SK-N-SH treated with all-trans-retinoic acid at 6 μM for 48 hours (cell line): ENCODE data around the gene SPEN.
"Not testable (repeated sequence)": the region's sequence is repeated elsewhere in the genome, so short reads cannot be mapped to it uniquely, and the experiment has no call there.

Experiments
- ARNTL ChIP-seq: fragments of 450-650 bp; formaldehyde crosslinking; IDR thresholded peaks from 2 replicates; pipeline ENCODE4 v1.5.0; 2020; ENCODE audit warnings: low read depth, mild to moderate bottlenecking, moderate library complexity, borderline replicate concordance
- CREB5 ChIP-seq: fragments of 250-450 bp; sonication (Bioruptor Pico); IDR thresholded peaks from 2 replicates; pipeline ENCODE4 v1.5.1; 2020; ENCODE audit warnings: low read depth, mild to moderate bottlenecking, moderate library complexity
- CSRNP3 ChIP-seq: fragments of 250-450 bp; sonication (Bioruptor Pico); IDR thresholded peaks from 2 replicates; pipeline ENCODE4 v1.5.1; 2021; ENCODE audit warnings: mild to moderate bottlenecking, moderate library complexity
- OSR1 ChIP-seq: fragments of 250-450 bp; sonication (Bioruptor Pico); IDR thresholded peaks from 2 replicates; pipeline ENCODE4 v1.8.0; 2022; ENCODE audit warnings: moderate library complexity, mild to moderate bottlenecking, inconsistent platforms
- PATZ1 ChIP-seq: fragments of 250-450 bp; sonication (Bioruptor Pico); IDR thresholded peaks from 2 replicates; pipeline ENCODE4 v1.8.0; 2020; ENCODE audit warnings: mild to moderate bottlenecking, moderate library complexity, borderline replicate concordance
- PPARA ChIP-seq: fragments of 250-450 bp; sonication (Bioruptor Pico); IDR thresholded peaks from 2 replicates; pipeline ENCODE4 v1.5.0; 2020; ENCODE audit warnings: mild to moderate bottlenecking, borderline replicate concordance
- TOX ChIP-seq: fragments of 250-450 bp; sonication (Bioruptor Pico); IDR thresholded peaks from 2 replicates; pipeline ENCODE4 v1.8.0; 2021; ENCODE audit warnings: mild to moderate bottlenecking, moderate library complexity, borderline replicate concordance
- ZFP3 ChIP-seq: fragments of 250-450 bp; sonication (Bioruptor Pico); IDR thresholded peaks from 2 replicates; pipeline ENCODE4 v1.5.0; 2020; ENCODE audit warnings: mild to moderate bottlenecking, moderate library complexity
- ZNF565 ChIP-seq: fragments of 450-650 bp; formaldehyde crosslinking; conservative IDR thresholded peaks from 2 replicates; pipeline ENCODE4 v1.5.0; 2020; ENCODE audit warnings: low read depth, mild to moderate bottlenecking, moderate library complexity
- ZNF70 ChIP-seq: fragments of 450-650 bp; formaldehyde crosslinking; IDR thresholded peaks from 2 replicates; pipeline ENCODE4 v1.5.0; 2020; ENCODE audit warnings: mild to moderate bottlenecking, moderate library complexity

- not testable (repeated sequence) for TF ChIP-seq OSR1 (CRISPR knock-in tag); ZNF565; ARNTL; PATZ1 (CRISPR knock-in tag); TOX (CRISPR knock-in tag); CSRNP3 (CRISPR knock-in tag); ZNF70 (CRISPR knock-in tag); ZFP3 (CRISPR knock-in tag); PPARA (CRISPR knock-in tag); CREB5 (CRISPR knock-in tag)
These were observed 40.0 kb upstream of the SPEN start, which contains the start of gene UQCRHL for GRCh38 chr1:15807549-15807948.
